SK-N-SH (cell line): ENCODE data around the gene RAI14.

Source experiments
- EZH2phosphoT487 ChIP-seq: fragments of 200-600 bp; sonication (generic); IDR thresholded peaks from 2 replicates; pipeline ENCODE4 v1.6.1; 2017; ENCODE audit warnings: low read depth, mixed run types, mild to moderate bottlenecking, antibody characterized with exemption, moderate library complexity, borderline replicate concordance
- FOXM1 ChIP-seq: IDR thresholded peaks from 2 replicates; pipeline ENCODE4 v1.4.0; 2012; ENCODE audit warnings: low read depth, mild to moderate bottlenecking
- NFIC ChIP-seq: IDR thresholded peaks from 2 replicates; pipeline ENCODE4 v1.4.0; 2012; ENCODE audit warnings: borderline replicate concordance
- NRF1 ChIP-seq: IDR thresholded peaks from 2 replicates; pipeline ENCODE4 v1.6.1; 2012; ENCODE audit warnings: low read depth, mild to moderate bottlenecking, low read length
- RFX5 ChIP-seq: IDR thresholded peaks from 2 replicates; pipeline ENCODE4 v1.6.1; 2012; ENCODE audit warnings: mild to moderate bottlenecking, improper control_type of control experiment, low read length
- RXRA ChIP-seq: IDR thresholded peaks from 2 replicates; pipeline ENCODE4 v1.4.0; 2012; ENCODE audit warnings: low read depth, mild to moderate bottlenecking, borderline replicate concordance
- TF ChIP-seq, protein P1 (sequence below): IDR thresholded peaks from 2 replicates; pipeline ENCODE4 v1.6.1; 2012; ENCODE audit warnings: mild to moderate bottlenecking, low read depth, low read length, moderate library complexity
- TF ChIP-seq, protein P2 (sequence below): fragments of 200-600 bp; sonication (generic); IDR thresholded peaks from 2 replicates; pipeline ENCODE4 v1.6.1; 2017; ENCODE audit warnings: antibody characterized with exemption, mild to moderate bottlenecking, moderate library complexity
- TF ChIP-seq, protein P3 (sequence below): IDR thresholded peaks from 2 replicates; pipeline ENCODE4 v1.4.0; 2012; ENCODE audit warnings: low read depth
- TF ChIP-seq, protein P4 (sequence below): fragments of 150-350 bp; IDR thresholded peaks from 2 replicates; pipeline ENCODE4 v1.6.1; 2017; ENCODE audit warnings: antibody characterized with exemption, low read length, low read depth, borderline replicate concordance
- TF ChIP-seq, protein P5 (sequence below): IDR thresholded peaks from 2 replicates; pipeline ENCODE4; 2012

DNA sequence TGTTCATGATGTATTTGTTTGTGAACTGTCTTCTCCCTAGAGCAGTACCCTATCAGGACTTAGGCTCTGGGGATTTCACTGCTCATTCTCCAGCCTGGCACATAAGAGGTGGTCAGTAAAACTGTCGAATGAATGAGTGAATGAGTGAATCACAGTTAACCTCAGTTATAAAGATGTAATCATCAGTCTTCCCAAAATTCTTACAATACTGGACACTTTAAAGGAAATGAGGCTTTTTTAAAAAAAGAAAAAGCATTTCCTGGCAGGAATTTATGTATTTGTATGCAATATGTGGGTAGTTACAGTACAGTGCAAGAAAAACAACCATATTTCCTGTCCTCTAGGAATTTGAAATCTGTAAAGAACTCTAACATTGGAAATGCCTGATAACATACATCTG, 59.6 kb downstream of the RAI14 start:
- TF ChIP-seq, protein P1, sequence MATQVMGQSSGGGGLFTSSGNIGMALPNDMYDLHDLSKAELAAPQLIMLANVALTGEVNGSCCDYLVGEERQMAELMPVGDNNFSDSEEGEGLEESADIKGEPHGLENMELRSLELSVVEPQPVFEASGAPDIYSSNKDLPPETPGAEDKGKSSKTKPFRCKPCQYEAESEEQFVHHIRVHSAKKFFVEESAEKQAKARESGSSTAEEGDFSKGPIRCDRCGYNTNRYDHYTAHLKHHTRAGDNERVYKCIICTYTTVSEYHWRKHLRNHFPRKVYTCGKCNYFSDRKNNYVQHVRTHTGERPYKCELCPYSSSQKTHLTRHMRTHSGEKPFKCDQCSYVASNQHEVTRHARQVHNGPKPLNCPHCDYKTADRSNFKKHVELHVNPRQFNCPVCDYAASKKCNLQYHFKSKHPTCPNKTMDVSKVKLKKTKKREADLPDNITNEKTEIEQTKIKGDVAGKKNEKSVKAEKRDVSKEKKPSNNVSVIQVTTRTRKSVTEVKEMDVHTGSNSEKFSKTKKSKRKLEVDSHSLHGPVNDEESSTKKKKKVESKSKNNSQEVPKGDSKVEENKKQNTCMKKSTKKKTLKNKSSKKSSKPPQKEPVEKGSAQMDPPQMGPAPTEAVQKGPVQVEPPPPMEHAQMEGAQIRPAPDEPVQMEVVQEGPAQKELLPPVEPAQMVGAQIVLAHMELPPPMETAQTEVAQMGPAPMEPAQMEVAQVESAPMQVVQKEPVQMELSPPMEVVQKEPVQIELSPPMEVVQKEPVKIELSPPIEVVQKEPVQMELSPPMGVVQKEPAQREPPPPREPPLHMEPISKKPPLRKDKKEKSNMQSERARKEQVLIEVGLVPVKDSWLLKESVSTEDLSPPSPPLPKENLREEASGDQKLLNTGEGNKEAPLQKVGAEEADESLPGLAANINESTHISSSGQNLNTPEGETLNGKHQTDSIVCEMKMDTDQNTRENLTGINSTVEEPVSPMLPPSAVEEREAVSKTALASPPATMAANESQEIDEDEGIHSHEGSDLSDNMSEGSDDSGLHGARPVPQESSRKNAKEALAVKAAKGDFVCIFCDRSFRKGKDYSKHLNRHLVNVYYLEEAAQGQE, result no peak
- TF ChIP-seq RFX5 (no peak), NRF1 (no peak), EZH2phosphoT487 (no peak), RXRA (peak; percentile 17; the same call in 1 of the 2 replicates), NFIC (no peak), FOXM1 (no peak)
- TF ChIP-seq, protein P2, sequence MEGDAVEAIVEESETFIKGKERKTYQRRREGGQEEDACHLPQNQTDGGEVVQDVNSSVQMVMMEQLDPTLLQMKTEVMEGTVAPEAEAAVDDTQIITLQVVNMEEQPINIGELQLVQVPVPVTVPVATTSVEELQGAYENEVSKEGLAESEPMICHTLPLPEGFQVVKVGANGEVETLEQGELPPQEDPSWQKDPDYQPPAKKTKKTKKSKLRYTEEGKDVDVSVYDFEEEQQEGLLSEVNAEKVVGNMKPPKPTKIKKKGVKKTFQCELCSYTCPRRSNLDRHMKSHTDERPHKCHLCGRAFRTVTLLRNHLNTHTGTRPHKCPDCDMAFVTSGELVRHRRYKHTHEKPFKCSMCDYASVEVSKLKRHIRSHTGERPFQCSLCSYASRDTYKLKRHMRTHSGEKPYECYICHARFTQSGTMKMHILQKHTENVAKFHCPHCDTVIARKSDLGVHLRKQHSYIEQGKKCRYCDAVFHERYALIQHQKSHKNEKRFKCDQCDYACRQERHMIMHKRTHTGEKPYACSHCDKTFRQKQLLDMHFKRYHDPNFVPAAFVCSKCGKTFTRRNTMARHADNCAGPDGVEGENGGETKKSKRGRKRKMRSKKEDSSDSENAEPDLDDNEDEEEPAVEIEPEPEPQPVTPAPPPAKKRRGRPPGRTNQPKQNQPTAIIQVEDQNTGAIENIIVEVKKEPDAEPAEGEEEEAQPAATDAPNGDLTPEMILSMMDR, result no peak
- TF ChIP-seq, protein P3, sequence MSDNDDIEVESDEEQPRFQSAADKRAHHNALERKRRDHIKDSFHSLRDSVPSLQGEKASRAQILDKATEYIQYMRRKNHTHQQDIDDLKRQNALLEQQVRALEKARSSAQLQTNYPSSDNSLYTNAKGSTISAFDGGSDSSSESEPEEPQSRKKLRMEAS, result no peak
- TF ChIP-seq, protein P4, sequence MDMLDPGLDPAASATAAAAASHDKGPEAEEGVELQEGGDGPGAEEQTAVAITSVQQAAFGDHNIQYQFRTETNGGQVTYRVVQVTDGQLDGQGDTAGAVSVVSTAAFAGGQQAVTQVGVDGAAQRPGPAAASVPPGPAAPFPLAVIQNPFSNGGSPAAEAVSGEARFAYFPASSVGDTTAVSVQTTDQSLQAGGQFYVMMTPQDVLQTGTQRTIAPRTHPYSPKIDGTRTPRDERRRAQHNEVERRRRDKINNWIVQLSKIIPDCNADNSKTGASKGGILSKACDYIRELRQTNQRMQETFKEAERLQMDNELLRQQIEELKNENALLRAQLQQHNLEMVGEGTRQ, result no peak
- TF ChIP-seq, protein P5, sequence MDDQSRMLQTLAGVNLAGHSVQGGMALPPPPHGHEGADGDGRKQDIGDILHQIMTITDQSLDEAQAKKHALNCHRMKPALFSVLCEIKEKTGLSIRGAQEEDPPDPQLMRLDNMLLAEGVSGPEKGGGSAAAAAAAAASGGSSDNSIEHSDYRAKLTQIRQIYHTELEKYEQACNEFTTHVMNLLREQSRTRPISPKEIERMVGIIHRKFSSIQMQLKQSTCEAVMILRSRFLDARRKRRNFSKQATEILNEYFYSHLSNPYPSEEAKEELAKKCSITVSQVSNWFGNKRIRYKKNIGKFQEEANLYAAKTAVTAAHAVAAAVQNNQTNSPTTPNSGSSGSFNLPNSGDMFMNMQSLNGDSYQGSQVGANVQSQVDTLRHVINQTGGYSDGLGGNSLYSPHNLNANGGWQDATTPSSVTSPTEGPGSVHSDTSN, result peak; percentile 3; the same call in 1 of the 2 replicates
